Measurements from ENCODE around the gene STARD3.

Gene STARD3

DNA sequence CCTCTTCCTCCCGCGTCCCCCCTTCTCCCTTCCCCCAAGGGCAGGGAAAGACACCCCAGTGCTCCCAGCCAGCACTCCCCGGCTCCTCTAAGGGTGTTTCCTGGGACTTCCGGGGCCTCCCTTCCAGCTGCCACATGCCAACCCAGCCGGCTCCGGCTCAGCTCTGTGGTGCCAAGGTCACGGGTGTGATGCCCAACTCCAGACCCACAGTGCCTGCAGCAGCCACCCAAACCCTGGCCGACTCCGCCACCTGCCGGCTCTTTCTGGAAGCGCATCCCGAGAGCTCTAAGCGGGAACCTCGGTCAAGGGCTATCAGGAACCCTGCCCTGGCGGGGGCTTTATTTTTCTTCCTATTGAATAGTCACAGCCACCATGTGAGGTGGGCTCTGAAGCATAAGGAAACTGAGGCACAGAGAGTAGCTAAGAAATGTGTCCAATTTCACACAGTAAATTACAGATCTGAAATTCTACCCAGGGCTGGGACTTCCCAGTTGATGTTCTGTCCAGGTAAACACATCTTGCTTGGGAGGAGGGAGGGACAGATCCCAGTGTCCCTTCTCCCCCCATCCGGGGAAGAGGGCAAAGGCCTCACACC lies 13.5 kb upstream of the STARD3 start:
- Mint-ChIP-seq H3K4me3 (no peak overlapping the region), H3K27me3 (peaks cover 30% of the 10 kb centered on the region), H3K9me3 (no peaks in the 10 kb centered on the region), H3K27ac (no peak overlapping the region), H3K36me3 (ENCODE audit: low read depth) (no peaks in the 10 kb centered on the region), H3K4me1 (ENCODE audit: low read depth) (peaks cover 29% of the 10 kb centered on the region)

DNA sequence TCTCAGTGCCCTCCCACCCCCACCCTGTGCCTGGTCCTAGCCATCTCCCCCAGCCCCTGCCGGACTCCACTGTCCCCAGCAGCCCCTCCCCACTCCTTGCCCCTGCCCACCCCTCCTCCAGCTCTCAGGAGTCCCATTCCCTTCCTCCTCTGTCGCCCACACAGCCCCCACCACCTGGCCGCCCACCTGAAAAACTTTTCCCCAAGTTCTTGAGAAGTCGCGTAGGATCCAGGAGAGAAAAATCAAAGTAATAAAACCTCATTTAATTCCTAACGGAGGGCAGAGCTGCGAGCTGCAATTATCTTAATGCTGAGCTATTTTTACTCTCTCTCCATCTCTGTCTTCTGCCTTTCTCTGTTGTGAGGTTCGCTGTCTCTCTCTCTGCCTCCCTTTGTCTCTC lies 12.6 kb upstream of the STARD3 start:
- Mint-ChIP-seq H3K27ac (no peak overlapping the region), H3K27me3 (peaks cover 33% of the 10 kb centered on the region), H3K4me1 (ENCODE audit: low read depth) (peaks cover 29% of the 10 kb centered on the region), H3K4me3 (no peak overlapping the region), H3K36me3 (ENCODE audit: low read depth) (no peaks in the 10 kb centered on the region), H3K9me3 (no peaks in the 10 kb centered on the region)

DNA sequence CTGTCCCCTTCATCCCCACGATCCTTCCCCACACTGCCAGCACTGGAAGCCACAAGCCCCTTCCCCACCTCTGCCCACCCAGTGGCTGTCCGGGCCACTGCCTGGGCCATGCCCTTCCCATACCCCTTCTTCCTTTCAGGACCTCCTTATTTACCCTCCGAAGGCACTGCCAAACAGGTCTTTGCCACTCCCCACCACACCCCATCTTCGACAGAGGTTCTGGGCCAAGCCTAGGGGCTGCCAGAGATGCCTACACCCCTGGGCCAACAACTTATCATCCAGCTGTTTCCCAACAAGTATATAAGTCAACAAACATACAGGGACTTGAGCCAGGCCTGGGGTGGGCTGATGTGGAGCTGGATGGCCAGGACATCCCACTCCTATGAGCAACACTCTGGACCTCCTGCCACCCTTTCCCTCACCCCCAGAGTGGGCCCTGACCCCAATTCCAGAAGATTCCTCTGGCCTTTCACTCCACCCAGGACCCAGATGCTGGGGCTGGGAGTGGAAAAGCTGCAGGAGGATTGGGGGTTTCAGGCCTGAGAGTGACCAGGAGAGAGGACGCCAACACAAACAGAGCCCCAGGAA lies 11.7 kb upstream of the STARD3 start:
- Mint-ChIP-seq H3K4me1 (ENCODE audit: low read depth) (peaks cover 29% of the 10 kb centered on the region), H3K27ac (no peak overlapping the region), H3K9me3 (no peaks in the 10 kb centered on the region), H3K27me3 (peaks cover 35% of the 10 kb centered on the region), H3K4me3 (no peak overlapping the region), H3K36me3 (ENCODE audit: low read depth) (no peaks in the 10 kb centered on the region)

DNA sequence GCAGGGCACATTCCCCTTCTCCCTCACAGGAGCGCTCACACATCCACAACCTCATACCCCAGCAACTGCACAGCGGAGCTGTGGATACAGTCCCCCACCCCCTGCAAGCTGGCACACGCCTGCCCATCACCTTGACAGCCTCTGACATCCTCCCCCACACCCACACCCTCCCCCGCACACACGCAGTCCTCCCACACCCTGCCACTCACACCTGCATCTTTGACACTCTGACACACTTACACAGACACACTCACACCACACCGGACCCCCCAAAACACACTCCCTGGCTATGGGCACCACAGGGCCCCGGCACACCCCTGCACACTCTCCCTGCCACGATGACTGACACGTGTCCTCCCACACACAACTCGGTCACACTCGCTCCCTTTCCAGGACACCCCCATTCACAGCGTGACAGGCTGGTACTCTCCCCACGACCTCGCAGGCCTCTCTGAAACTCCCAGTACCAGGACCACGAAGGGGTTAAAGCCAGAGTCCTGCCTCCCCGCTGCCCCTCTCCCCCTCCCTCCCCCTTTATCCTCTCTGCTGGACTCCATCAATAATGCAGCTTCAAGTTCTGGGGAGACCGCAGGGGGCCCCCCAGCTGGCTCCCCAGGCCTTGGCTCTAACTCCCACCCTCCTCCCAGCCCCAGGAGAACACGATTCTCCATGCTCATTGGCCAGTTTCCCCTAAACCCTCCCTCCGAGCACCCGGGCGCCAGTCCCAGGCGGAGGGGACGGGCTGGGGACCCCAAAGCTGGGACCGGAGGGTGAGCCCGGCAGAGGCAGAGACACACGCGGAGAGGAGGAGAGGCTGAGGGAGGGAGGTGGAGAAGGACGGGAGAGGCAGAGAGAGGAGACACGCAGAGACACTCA lies 10.5 kb upstream of the STARD3 start, which contains the start of gene PPP1R1B:
TSS of gene PPP1R1B (plus strand) at position 782 of the 876 bp plus-strand sequence. CDS start 441 bp downstream, outside the sequence.
- no peaks in the 10 kb centered on the region for H3K36me3 Mint-ChIP-seq (ENCODE audit: low read depth)
- H3K27me3 Mint-ChIP-seq = peaks cover 43% of the 10 kb centered on the region
- no peaks in the 10 kb centered on the region for H3K9me3 Mint-ChIP-seq
- no peak within 1 kb of the TSS for H3K27ac Mint-ChIP-seq
- H3K4me3 Mint-ChIP-seq = peak within 1 kb of the TSS; percentile 57
- H3K4me1 Mint-ChIP-seq (ENCODE audit: low read depth) = peaks cover 29% of the 10 kb centered on the region

DNA sequence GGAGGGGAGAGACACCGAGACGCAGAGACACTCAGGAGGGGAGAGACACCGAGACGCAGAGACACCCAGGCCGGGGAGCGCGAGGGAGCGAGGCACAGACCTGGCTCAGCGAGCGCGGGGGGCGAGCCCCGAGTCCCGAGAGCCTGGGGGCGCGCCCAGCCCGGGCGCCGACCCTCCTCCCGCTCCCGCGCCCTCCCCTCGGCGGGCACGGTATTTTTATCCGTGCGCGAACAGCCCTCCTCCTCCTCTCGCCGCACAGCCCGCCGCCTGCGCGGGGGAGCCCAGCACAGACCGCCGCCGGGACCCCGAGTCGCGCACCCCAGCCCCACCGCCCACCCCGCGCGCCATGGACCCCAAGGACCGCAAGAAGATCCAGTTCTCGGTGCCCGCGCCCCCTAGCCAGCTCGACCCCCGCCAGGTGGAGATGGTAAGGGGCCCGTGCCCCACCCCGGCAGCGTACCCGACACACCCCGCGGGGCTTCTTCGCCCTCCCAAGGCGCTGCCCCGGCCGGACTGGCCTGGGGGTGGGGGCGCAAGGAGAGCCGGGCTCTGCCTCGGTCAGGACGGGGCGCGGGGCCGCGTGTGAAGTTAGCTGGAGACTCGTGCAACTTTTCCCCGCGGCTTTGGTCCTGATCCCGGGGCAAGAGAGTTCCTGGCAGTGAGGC lies 9.8 kb upstream of the STARD3 start:
- Mint-ChIP-seq H3K36me3 (ENCODE audit: low read depth) (no peaks in the 10 kb centered on the region), H3K9me3 (no peaks in the 10 kb centered on the region), H3K4me3 (no peak overlapping the region), H3K27me3 (peaks cover 49% of the 10 kb centered on the region), H3K27ac (no peak overlapping the region), H3K4me1 (ENCODE audit: low read depth) (peaks cover 26% of the 10 kb centered on the region)

DNA sequence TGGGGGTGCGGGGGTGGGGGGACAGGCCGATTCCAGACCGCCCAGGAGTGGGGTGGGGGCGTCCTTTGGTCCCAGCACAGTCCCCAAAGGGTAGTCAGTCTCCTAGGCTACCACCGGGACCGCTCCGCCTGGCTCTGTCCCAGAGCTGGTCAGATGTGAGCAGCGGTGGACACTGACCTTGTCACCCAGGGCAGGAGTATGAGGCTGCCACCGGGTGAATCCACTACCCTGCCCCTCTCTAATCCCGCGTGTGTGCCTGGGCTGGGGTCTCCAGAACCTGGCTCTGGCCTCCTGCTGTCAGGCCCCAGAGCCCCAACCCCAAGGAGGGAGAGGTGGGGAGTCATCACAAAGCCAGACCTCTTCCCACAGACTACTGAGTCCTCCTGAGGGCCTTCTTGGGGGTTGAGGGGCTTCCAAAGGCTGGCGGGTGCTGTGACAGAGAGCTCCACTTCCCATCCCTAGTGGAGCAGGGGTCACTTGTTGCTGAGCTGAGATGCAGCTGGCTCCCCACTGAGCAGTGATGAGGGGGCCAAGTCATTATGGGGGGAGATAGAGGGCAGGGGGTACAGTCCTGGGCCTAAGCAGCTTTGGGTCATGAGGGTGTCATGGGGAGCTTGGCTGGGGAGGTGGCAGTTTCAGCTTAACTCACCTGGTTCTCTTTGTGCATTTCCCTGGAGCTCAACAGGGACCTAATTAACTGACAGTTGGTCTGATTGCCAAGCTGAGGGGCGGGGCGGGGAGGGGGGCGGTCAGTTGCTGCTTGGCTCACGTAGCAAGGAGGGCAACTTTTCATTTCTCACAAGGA lies 9.0 kb upstream of the STARD3 start:
- H3K9me3 Mint-ChIP-seq = no peaks in the 10 kb centered on the region
- no peak overlapping the region for H3K4me3 Mint-ChIP-seq
- H3K4me1 Mint-ChIP-seq (ENCODE audit: low read depth) = peaks cover 20% of the 10 kb centered on the region
- H3K27ac Mint-ChIP-seq = no peak overlapping the region
- peaks cover 49% of the 10 kb centered on the region for H3K27me3 Mint-ChIP-seq
- no peaks in the 10 kb centered on the region for H3K36me3 Mint-ChIP-seq (ENCODE audit: low read depth)

DNA sequence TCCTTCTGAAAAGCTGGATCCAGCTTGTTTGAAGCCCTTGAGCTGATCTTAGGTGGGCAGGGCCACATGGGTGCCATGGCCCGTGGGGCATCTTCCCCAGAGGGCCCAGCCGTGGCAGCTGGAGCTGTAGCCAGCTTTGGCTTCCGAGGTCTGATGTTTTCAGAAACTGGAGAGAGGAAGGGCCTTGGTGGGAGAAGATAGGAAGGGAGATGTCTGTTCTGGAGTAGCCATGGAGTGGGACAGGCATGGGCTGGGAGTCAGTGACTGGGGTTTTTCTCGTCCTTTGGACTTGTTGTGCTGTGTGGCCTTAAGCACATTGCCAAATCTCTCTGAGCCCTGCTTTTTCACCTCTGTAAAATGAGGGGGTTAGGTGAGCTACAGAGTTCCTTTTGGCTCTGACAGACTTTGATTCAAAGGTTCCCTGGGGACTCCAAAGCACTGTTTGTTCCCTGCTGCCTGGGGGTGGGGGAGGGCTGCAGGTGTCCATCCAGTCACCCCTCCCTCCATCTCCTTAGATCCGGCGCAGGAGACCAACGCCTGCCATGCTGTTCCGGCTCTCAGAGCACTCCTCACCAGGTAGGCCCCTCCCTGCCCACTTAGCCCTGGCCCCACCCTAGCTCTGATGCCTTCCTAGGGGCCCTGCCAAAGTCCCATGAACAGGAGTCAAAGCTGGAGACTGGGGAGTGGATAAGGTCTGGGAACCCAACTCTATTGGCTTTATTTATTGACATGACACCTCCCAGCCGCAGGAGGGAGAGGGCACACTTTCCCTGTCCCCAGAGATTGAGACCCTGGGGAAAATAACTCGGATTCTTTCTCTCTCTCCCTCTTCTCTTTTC lies 8.1 kb upstream of the STARD3 start:
- Mint-ChIP-seq H3K9me3 (no peaks in the 10 kb centered on the region), H3K4me3 (no peak overlapping the region), H3K27me3 (peaks cover 49% of the 10 kb centered on the region), H3K4me1 (ENCODE audit: low read depth) (peaks cover 11% of the 10 kb centered on the region), H3K27ac (no peak overlapping the region), H3K36me3 (ENCODE audit: low read depth) (no peaks in the 10 kb centered on the region)

DNA sequence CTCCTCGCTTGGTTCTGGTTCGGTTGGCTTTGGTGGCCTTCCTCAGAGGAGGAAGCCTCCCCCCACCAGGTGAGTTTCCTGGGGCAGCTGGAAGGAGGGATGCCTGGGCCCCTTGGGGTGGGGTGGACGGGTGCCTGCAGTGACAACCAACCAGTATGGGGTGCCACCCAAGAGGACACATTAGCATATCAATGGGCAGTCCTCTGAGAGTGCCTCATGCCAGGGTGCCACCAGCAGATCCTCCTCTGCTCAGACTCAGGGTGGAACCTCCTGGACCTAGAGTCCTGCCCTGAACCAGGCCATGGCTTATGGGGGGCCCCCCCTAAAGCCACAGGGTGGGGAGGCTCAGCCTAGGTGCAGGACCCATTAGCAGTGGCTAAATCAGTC lies 7.5 kb upstream of the STARD3 start:
- Mint-ChIP-seq H3K4me1 (ENCODE audit: low read depth) (peaks cover 11% of the 10 kb centered on the region), H3K4me3 (no peak overlapping the region), H3K27ac (no peak overlapping the region), H3K9me3 (no peaks in the 10 kb centered on the region), H3K27me3 (peaks cover 48% of the 10 kb centered on the region), H3K36me3 (ENCODE audit: low read depth) (no peaks in the 10 kb centered on the region)

DNA sequence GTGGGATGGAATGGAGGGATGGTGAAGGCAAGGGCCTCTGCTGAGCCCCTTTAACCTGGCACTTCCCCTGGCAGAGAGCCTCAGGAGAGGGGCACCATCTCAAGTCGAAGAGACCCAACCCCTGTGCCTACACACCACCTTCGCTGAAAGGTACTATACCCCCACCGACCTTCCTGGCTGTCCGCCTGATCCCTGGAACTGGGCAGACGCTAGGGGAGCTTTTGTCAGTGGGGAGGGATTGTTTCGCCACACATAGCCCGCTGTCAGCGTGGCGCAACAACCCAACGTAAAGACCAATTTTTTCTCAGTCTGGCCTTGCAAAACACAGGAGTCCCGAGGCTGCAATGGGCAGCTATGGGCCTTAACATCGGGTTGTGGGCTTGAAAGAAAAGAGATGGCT lies 7.0 kb upstream of the STARD3 start:
- H3K9me3 Mint-ChIP-seq = no peaks in the 10 kb centered on the region
- no peak overlapping the region for H3K4me3 Mint-ChIP-seq
- H3K36me3 Mint-ChIP-seq (ENCODE audit: low read depth) = no peaks in the 10 kb centered on the region
- peaks cover 44% of the 10 kb centered on the region for H3K27me3 Mint-ChIP-seq
- H3K4me1 Mint-ChIP-seq (ENCODE audit: low read depth) = peaks cover 11% of the 10 kb centered on the region
- H3K27ac Mint-ChIP-seq = no peak overlapping the region

DNA sequence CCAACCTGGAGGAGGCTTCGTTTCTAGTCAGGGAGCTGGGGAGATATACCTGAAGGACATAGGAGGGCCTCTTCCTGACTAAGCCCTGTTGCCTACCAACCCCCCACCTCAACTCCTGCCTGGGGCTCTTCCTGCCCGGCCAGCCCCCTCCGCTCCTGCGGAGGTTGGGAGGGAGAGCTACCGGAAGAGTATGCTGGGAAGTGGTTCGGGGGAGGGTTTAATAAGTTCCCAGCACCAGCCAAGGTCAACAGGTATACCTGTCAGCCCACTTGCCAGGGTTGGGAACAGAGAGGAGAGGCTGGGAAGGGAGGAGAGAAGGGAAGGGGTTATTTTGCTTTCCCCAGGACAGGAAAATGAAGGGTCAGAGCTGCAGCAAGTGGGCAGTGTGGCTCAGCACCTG lies 5.5 kb upstream of the STARD3 start:
- Mint-ChIP-seq H3K4me3 (no peak overlapping the region), H3K4me1 (ENCODE audit: low read depth) (peaks cover 14% of the 10 kb centered on the region), H3K9me3 (no peaks in the 10 kb centered on the region), H3K36me3 (ENCODE audit: low read depth) (no peaks in the 10 kb centered on the region), H3K27me3 (peaks cover 30% of the 10 kb centered on the region), H3K27ac (no peak overlapping the region)

DNA sequence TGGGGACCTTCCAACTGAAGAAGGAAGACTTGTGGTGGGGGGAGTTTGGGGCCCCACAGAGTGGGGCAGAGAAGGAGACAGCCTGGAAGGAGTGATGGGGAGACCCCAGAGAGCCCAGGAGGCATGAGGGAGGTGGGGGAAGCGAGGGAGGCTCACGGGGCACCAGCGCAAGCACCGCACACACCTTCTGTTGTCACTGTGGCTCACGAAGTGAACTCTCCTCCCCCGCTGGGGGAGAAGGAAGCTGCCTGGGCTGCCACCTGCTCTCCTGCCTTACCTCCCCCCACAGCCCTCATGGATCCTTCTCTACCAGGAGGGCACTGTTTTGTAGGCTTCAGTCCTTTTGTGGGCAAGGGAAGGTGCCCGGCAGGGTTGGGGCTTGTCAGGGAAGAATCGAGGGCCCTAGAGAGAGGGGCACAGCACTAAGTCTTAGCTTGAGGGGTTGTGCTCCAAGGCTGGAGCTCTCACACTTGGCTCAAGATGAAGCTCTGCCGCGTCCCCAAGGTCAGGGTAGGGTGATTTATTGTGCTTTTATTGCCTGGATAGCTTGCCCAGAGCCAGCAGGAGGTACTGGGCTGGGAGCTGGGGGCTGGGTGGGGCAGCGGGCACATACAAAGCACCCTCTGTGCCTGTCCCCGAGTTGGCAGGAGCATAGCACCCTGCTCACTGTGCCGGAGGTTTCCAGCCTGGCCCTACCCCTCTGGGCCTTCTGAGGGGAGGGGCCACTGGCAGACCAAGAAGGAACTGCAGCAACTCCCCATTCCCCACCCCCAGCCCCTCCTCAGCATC lies 4.6 kb upstream of the STARD3 start:
- H3K4me3 Mint-ChIP-seq = no peak overlapping the region
- peaks cover 11% of the 10 kb centered on the region for H3K4me1 Mint-ChIP-seq (ENCODE audit: low read depth)
- no peak overlapping the region for H3K27ac Mint-ChIP-seq
- no peaks in the 10 kb centered on the region for H3K9me3 Mint-ChIP-seq
- H3K27me3 Mint-ChIP-seq = peaks cover 25% of the 10 kb centered on the region
- no peaks in the 10 kb centered on the region for H3K36me3 Mint-ChIP-seq (ENCODE audit: low read depth)

DNA sequence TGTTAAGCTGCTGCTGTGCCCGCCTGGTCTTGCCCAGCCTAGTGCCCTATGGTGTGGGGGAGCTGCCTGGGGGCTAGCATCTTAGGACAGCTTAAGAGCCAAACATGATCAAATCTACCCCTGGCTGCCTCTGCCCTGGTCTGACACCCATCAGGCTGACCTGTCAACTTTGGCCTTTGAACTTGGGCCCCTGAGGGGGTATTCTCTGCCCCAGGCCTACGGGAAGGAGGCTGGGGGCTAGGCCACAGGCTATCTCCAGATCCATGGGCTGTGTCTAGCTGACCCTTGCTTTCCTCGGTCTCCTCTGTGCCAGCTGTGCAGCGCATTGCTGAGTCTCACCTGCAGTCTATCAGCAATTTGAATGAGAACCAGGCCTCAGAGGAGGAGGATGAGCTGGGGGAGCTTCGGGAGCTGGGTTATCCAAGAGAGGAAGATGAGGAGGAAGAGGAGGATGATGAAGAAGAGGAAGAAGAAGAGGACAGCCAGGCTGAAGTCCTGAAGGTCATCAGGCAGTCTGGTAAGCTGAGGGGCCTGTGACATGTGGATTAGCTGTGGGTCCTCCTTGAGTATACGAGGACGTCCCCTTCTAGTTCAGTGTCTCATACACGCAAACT lies 3.3 kb upstream of the STARD3 start:
- Mint-ChIP-seq H3K4me1 (ENCODE audit: low read depth) (peaks cover 23% of the 10 kb centered on the region), H3K36me3 (ENCODE audit: low read depth) (no peaks in the 10 kb centered on the region), H3K27ac (no peak overlapping the region), H3K27me3 (peaks cover 17% of the 10 kb centered on the region), H3K9me3 (no peaks in the 10 kb centered on the region), H3K4me3 (no peak overlapping the region)

DNA sequence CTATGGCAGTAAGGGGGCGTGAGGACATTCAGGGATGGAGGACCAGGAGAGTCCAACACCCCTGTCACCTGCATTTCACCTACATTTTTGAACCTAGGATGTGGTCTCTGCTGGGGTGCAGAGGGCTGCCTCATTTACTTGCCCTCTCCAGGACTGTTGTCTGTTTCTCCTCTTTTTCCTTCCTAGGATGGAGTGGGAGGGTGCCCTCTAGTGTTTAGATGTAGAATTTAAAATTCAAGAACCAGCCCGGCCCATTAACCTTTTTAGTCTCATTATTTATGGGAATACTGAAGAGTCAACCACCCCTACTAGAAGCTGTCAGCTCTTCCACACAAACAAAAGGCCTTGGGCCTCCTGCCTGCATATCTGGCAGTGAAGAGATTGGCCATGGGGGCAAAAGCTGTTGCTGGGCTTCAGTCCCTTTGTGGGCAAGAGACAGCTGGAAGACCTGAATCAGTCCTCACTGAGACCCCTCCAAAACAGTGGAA lies 2.5 kb upstream of the STARD3 start:
- Mint-ChIP-seq H3K36me3 (ENCODE audit: low read depth) (no peaks in the 10 kb centered on the region), H3K9me3 (no peaks in the 10 kb centered on the region), H3K27ac (no peak overlapping the region), H3K27me3 (peaks cover 16% of the 10 kb centered on the region), H3K4me3 (no peak overlapping the region), H3K4me1 (ENCODE audit: low read depth) (peaks cover 30% of the 10 kb centered on the region)
